ENCODE measurements around the gene TAF15.

The TAF15 gene

GRCh38 chr17:35821308-35821707 is 12.0 kb downstream of the TAF15 start:
- ChIA-PET POLR2A (ENCODE audit: low non-redundant PET) (no interaction called here), CTCF (interaction anchor here (0.6 kb wide), 1 partner anchor 203 kb away, joined by 3 read pairs; no protein-coding TSS in a partner anchor)

GRCh38 chr17:35825206-35825605 is 15.9 kb downstream of the TAF15 start:
- ChIA-PET POLR2A (ENCODE audit: low non-redundant PET) (no interaction called here), CTCF (interaction anchor here (0.9 kb wide), 1 partner anchor 12 kb away, joined by 5 read pairs; no protein-coding TSS in a partner anchor)
- no peak for DNase-seq (ENCODE audit: low spot score)
- H3K27ac ChIP-seq = no peak overlapping the region
- TF ChIP-seq CTCF (conservative IDR thresholded peaks at IDR 0.05; ENCODE audit: low read depth) = no peak

More at GRCh38 chr17:35821308-35821707, 12.0 kb downstream of the TAF15 start:
- DNase-seq (ENCODE audit: low spot score) = no peak
- H3K27ac ChIP-seq = no peak overlapping the region
- no peak for TF ChIP-seq CTCF (conservative IDR thresholded peaks at IDR 0.05; ENCODE audit: low read depth)

GRCh38 chr17:35841101-35841500 is 31.8 kb downstream of the TAF15 start:
- TF ChIP-seq CTCF (conservative IDR thresholded peaks at IDR 0.05; ENCODE audit: low read depth) = no peak
- ChIA-PET CTCF (interaction anchor here (0.6 to 0.9 kb wide), 2 partner anchors 17 to 32 kb away, joined by 3 to 4 read pairs; no protein-coding TSS in a partner anchor), POLR2A (ENCODE audit: low non-redundant PET) (no interaction called here)
- no peak for DNase-seq (ENCODE audit: low spot score)
- H3K27ac ChIP-seq = no peak overlapping the region

- ChIA-PET CTCF (interaction anchor here (0.6 to 0.9 kb wide), 2 partner anchors 17 to 32 kb away, joined by 3 to 4 read pairs; no protein-coding TSS in a partner anchor), POLR2A (ENCODE audit: low non-redundant PET) (no interaction called here)
- H3K27ac ChIP-seq = no peak overlapping the region
- TF ChIP-seq CTCF (conservative IDR thresholded peaks at IDR 0.05; ENCODE audit: low read depth) = no peak
- DNase-seq (ENCODE audit: low spot score) = no peak
Measured at GRCh38 chr17:35841505-35841904, 32.2 kb downstream of the TAF15 start.

- TF ChIP-seq CTCF (conservative IDR thresholded peaks at IDR 0.05; ENCODE audit: low read depth) = no peak
- CTCF ChIA-PET = interaction anchor here (0.6 kb wide), 2 partner anchors 23 to 81 kb away, joined by 3 to 5 read pairs; no protein-coding TSS in a partner anchor
- POLR2A ChIA-PET (ENCODE audit: low non-redundant PET) = no interaction called here
Measured at GRCh38 chr17:35842239-35842638, 33.0 kb downstream of the TAF15 start.

GRCh38 chr17:35843698-35844097 is 34.4 kb downstream of the TAF15 start:
- no peak overlapping the region for H3K27ac ChIP-seq
- ChIA-PET POLR2A (ENCODE audit: low non-redundant PET) (no interaction called here), CTCF (no interaction called here)
- no peak for TF ChIP-seq CTCF (conservative IDR thresholded peaks at IDR 0.05; ENCODE audit: low read depth)
- DNase-seq (ENCODE audit: low spot score) = no peak

More at GRCh38 chr17:35842239-35842638, 33.0 kb downstream of the TAF15 start:
- no peak overlapping the region for H3K27ac ChIP-seq
- DNase-seq (ENCODE audit: low spot score) = no peak
